HG03060 (cell line): ENCODE results near the gene DNM3.

ENCODE experiments used
- ATAC-seq: cut with Tn5 transposase; IDR thresholded peaks from one replicate; pipeline ENCODE4 v1.9.1; 2021; ENCODE audit warnings: low read depth, moderate number of reproducible peaks; ENCODE audit not compliant: unreplicated experiment

The DNM3 gene

DNA sequence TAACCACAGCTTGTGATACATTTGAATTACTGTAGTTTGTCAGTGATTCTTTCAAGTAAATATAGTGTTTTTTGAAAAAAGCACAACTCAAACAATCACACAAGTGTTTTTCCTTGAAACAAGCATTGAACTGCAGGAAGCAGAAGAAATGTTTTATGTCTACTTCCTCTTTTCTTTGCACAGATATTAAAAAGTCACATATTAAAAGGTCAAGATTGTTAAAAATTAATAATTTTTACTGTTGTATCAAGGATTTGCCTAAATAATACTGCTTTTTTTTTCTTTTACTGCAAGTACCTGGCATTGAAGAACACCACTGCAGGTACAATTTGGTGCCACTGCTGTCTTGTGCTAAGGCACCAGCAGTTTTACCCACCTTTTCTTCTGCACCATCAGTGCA, 365.0 kb downstream of the DNM3 start:
- ATAC-seq = no peak

DNA sequence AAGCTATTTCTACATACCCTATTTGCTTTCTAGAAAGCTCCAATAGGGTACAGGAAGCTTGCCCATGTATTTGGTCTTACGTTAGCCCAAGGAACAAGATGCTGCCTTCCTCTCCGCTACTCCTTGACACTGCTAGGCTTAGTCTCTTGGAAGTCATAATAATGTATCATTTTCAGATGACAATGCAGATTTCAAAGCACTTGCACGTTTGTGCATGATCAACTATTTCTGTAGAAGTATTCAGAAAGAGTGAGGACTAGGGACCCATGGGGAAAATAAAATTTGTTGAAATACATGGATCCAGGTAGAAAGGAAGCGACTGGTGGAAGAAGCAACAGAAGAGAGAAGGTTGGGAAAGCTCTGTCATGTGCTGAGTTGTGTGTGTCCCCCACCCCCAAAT, 367.3 kb downstream of the DNM3 start:
- ATAC-seq = no peak

DNA sequence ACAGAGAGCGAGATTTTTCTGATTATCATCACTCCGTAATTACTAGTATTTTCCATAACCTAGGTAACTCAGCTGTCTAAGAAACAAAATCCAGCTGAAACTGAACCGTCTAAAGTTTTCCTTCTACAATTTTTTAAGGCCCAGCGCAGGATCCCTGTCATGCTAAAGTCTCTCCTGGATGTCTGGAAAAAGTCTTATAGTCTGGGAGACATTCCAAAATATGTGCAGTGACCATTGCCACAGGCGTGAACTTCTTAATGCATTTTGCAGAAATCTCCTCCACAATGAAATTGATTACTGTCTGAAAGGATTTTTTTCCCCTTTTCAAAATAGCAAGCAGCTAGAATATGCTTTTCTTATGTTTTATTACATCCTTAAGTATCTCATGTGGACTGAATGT, 369.9 kb downstream of the DNM3 start:
- ATAC-seq = no peak

DNA sequence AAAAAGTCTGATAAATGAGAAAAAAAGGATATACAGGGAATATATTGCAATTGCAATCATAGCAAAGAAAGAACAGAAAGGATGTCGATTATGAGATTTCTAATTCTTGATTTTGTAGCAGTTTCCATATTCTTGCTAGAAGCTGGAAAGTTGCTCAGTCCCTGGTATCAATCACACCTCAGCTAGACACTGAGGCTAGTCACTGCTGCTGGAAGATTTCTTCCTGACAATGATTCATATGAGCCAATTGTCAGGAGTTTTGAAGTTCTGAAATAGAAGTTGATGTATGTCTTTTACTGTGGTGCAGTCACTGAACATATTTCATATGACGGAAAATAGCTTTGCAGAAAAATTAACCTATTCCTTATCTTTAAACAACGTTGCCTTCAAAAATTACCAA, 370.8 kb downstream of the DNM3 start:
- no peak for ATAC-seq

- no peak for ATAC-seq
Observed at GRCh38 chr1:172215006-172215405, 373.7 kb downstream of the DNM3 start.

GRCh38 chr1:172219966-172220365, 378.7 kb downstream of the DNM3 start:
- ATAC-seq = no peak

DNA sequence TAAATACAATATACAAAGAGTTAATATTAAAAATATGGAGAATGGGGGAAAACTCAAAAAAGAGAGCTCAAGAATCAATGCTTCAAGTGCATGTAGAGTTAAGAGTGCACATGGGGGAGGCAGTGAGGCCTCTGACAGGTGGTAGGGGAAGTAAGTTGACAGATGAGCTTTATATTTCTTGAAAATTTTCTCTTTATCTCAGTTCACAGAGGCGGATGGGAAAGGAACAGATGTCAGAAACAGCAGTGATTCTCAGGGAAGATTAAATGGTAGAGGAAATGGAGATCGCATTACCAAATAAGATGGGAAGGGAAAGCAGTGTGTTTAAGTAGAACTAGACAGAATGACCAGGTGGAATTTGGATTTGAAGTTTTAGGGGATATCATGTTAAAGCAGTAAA, 379.1 kb downstream of the DNM3 start:
- no peak for ATAC-seq

DNA sequence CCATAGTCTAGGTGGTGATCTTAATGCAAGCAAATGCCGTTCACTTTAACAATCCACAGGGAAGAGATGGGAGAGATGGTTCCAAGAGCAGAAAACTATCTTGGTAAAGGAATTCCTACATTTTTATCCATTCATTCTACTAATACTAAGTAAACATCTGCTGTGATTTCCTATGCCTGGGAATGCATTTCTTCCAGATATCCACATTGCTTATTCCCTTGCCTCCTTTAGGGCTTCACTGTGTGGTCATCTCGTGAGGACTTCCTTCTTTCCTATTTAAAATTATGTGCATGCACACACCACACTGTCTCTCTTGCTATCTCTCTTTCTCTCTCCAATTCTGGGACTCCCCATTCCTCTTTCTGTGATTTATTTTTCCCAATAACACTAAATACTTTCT, 380.1 kb downstream of the DNM3 start:
- ATAC-seq = no peak

DNA sequence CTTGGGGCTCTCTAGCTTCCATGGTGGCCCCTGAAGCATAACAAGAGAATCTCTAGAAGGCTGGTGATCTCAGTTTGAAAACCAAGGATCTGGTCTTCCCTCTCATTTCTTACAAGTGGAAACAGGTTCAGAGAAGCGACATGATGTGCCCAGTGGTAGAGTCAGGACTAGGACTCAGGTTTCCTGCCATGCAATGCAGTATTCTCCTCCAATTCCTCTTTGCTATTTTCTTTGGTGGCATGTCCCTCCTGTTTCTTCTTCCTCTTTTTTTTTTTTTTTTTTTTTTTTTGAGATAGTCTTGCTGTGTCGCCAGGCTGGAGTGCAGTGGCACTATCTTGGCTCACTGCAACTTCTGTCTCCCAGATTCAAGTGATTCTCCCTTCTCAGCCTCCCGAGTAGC, 383.6 kb downstream of the DNM3 start:
- no peak for ATAC-seq

DNA sequence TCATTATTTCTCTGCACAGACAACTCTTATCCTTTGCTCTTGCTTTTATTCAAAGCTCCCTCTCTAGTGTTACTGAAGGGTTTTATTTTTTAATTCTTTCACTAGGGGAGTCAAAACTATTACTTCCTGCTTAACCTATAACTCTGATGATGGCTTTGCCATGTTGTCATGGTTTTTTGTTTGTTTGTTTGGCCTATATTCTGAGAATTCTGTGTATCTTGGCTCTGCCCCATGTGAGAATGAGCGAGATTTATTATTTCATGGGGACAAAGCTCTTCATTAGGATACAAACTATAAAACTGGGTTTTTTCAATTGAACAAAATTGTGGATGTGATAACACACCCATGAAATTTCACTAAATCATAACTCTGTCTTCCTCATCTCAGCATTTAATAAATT, 388.6 kb downstream of the DNM3 start:
- no peak for ATAC-seq

DNA sequence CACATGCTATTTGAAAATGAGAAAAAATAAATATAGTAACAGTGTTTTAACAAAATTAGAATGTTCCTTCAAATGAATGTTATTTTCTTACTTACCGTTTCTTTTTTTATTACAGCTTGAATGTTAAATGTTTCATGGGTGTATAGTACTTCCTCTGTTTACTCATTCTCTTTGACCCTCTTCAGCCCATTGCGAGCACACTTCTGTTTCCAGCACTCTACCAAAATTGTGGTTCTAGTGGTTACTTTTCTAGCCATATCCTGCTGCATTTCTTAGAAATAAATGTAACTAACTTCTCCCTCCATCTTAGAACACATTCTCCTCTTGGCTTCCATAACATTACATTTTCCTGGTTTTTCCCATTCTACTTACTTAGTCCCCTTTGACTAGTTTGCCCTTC, 389.2 kb downstream of the DNM3 start:
- ATAC-seq = no peak

- no peak for ATAC-seq
Observed at GRCh38 chr1:172236958-172237357, 395.7 kb downstream of the DNM3 start.

DNA sequence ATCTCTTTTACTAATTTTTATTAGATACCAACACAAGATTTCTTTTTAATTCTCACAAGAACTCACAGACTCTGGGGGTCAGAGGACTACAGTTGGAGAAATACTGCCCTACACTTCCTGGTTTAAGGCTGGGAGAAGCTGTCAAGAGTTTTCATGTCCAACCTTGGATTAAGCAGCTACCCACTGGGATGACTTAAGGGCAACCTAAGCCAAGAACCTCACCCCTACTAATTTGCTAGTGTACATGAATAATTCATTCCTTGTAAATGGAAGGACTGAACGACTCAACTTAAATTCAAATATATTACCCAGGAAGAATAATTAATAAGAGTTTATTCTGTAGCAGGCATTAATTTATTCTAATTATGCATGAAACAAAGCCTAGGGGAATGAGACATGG, 396.9 kb downstream of the DNM3 start:
- no peak for ATAC-seq

DNA sequence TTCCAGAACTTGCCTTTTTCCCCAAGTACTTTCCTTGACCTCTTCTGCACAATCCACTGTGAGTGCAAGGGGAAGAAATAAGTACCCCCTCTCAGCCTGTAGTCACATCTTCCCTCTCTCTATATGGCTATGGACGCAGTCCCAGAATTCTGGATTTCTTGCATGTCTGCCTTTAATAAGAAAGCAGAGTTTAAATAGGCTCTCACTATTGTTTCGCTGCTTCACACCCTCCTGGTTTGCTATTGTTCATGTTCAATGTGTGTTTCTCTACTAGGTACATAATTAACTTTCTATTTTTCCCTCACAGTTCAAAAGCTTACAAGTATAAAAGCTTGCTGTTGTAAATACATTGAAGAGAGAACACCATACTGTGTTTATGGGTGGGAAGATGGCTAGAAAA, 397.7 kb downstream of the DNM3 start:
- no peak for ATAC-seq

DNA sequence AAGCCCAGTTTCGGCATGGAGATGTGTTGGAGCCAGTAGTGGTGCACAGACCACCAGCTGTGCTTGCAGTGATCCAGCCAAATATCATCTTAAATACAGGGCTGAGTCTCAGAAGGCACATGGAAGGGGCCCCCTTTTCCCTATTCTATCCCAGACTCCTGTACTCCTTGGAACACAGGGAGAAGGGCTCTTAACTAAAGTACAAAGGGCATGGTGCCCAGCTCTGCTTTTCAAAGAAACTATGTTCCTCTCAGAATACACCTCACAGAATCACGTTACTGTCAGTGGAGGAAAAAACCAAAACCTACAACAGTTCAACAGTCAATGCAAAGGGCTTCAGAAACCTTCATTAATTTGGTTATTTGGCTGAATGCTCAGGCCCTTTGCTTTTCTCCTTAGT, 398.6 kb downstream of the DNM3 start:
- no peak for ATAC-seq

DNA sequence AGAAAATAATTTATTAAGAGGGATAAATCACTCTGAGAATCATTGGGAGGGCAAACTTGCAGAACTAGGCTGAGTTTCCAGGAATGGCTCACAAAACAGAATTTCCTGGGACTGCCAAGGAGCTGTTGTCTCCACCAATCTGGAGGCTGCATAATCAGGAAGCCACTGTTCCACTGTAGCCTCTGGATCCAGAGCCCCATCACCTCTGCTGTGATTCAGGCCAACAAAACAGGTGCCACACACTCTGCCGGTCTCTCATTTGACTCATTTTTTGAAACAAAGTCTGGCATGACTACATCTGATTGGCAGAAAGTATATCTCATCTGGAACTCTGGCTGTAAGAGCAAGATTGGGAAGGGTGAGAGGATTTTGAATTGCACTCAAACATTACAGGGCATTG, 400.2 kb downstream of the DNM3 start:
- no peak for ATAC-seq

GRCh38 chr1:172244865-172245264, 403.6 kb downstream of the DNM3 start:
- no peak for ATAC-seq

DNA sequence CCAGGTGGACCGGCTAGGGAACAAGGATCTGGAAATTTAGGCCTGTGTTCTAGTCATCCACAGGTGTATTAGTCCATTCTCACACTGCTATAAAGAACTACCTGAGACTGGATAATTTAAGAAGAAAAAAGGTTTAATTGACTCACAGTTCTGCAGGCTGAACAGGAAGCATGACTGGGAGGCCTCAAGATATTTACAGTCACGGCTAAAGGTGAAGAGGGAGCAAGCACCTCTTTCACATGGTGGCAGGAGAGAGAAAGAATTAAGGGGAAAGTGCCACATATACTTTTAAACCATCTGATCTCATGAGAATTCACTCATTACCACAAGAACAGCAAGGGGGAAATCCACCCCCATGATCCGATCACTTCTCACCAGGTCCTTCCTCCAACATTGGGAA, 404.5 kb downstream of the DNM3 start:
- ATAC-seq = no peak

DNA sequence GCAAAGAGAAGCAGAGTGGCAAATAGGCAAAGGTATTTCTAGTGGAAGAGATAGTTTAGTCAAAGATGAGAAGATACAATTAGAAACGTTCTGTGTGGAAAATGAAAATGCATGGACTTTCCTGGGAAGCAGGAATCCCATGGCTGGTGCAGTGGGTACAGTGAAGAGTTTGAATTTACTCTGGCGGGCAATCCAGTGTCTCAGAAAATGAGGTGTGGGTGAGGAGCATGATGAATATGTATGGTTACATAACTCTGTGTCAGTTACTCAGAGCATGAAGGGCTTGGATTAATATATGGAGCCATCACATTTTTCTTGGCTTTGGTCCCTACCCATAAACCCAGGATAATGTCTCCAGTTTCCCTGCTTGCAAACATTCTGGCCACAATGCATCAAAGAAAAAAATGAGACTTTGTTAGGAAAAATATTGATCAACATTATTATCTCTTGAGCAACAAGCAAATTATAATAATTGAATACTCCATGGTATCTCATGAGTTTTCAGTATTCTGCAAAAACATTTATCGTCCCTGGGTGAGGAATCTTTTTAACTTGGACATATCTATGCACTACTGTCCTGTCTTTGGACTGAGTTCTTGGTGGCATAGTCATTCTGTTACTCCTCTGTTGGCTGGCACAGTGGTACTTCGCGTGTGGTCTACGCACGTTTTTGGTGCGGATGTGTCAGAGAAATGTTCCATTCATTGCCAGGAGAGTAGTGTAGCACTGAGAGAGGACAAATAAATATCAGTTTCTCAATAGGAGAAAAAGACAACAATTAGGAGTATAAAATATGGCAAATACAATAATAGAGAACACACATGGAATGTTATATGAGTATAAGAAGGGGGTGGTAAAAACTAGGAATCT, 405.5 kb downstream of the DNM3 start:
- ATAC-seq = no peak

DNA sequence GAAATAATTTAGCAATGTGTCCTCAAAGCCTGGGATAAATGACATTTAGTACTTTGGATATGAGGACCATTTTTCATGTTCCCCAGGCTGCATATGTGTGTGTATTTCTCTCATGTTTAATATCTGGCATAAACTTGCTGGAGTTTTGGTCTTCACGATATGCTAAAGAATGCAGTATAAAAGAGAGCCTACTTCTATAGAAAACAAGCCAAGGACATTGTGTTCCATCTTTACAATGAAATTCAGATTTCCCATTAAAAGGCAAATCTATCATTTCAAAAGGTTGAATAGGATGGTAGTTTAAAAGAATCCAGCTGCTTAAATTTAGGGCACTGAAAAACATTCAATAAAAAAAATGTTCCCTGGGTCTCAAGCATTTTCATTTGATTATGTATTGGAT, 410.2 kb downstream of the DNM3 start:
- ATAC-seq = no peak

DNA sequence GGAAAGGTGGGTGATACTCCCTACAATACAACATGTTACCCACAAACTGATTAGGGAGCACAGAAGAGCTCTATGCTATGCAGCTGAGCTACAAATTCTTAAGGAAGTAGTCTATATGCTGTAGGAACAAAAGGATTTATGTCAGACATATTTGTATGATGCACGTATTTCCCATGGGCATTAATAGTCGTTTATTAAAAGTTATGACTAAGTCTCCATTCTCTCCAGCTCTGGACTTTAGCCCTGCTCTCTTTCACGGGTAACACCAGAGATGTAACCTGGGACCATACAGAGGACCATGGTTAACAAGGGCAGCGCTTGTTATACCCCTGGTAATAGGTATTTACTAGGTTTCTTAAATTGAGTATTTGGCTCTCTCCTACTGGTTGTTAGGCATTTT, 411.0 kb downstream of the DNM3 start:
- ATAC-seq = no peak

DNA sequence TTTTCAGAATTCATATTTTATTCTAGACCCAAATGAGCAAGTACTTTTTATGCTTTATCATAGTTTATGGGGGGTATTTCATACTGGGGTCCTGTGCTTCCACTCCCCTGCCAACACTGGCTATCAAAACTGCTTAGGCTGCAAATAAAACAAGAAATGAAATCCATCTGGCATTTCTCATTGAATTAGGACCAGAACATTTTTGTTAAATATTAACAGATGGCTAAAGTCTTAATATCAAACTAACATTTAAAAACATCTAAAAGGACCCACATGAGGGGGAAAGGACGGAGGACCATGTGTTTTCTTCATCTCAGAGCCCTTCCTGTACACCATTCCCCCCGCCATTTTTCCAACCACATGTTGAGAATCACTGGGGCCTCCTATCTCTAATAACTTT, 411.7 kb downstream of the DNM3 start:
- ATAC-seq = no peak
